HG02642 (cell line): ENCODE results near the gene NCOA1.
"Not testable (repeated sequence)": the region's sequence is repeated elsewhere in the genome, so short reads cannot be mapped to it uniquely, and the experiment has no call there.

Source experiments
- ATAC-seq: cut with Tn5 transposase; IDR thresholded peaks from one replicate; pipeline ENCODE4 v1.9.1; 2021; ENCODE audit warnings: mild to moderate bottlenecking; ENCODE audit not compliant: unreplicated experiment, poor library complexity

Gene NCOA1

DNA sequence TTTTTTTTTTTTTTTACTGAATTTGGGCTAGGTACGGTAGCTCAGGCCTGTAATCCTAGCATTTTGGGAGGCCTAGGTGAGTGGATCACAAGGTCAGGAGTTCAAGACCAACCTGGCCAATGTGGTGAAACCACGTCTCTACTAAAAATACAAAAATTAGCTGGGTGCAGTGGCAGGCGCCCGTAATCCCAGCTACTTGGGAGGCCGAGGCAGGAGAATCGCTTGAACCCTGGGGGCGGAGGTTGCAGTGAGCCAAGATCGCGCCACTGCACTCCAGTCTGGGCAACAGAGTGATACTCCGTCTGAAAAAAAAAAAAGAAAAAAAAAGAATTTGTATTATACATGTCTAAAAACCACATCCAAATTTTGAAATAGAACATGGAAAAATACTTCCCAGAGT, 78.5 kb downstream of the NCOA1 start:
- not testable (repeated sequence) for ATAC-seq

DNA sequence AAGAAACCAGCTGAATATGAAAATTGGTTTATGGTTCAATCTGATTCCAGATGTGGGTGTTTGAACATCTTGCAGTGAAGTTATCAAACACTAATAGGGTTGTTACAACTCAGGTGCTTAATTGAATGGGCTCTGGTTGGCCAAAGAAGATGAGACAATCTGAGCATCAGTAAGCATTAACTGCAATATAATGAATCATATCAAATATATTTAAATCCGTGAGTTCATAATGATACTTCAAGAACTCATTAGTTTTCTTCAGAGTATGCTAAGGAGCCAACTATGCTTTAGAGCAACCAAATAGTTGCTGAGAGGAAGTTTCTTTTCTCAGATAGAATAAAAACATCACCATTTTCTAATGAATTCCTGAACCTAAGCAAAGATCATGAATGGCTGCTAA, 79.2 kb downstream of the NCOA1 start:
- ATAC-seq: no peak

GRCh38 chr2:24571828-24572442, 80.9 kb downstream of the NCOA1 start:
- no peak for ATAC-seq

- ATAC-seq: no peak
Measured at GRCh38 chr2:24576146-24576545, 85.1 kb downstream of the NCOA1 start.

DNA sequence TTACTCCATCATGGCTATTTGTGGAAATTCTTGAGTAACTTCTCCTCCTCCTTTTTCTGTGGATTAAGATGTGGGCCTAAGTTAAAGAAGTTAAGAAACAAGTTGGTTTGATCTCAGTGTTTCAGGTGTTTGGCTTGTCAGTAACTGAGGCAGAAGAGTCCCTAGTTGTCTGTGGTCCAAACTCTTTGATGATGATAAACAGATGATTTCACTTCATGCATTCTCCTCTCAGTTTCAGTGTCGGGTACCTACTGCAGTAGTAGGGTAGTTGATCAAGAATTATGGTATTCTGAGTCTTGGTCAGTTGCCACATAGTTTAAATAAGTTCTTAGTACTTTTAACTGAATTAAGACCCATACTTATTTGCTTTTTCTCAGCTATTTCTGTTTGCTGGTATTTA, 85.6 kb downstream of the NCOA1 start:
- ATAC-seq: no peak

DNA sequence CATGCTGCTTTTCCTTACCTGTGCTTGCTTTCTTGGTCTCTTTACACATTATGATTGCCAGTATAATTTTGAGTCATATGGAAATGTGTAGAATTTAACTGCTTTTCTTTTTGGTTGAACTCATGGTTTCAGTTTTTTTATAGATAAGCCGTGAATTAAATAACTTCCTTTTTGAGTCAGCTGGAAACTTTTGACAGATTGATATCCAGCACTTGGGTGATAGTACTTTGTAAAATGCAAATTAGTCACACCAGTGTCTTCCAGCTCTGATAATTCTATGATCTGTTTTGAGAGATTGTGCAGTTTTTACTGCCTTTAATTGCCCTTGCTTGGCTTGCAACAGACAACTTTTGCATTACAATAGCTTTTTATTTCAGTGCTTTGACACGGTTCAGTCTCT, 86.4 kb downstream of the NCOA1 start:
- peak; percentile 65 for ATAC-seq

DNA sequence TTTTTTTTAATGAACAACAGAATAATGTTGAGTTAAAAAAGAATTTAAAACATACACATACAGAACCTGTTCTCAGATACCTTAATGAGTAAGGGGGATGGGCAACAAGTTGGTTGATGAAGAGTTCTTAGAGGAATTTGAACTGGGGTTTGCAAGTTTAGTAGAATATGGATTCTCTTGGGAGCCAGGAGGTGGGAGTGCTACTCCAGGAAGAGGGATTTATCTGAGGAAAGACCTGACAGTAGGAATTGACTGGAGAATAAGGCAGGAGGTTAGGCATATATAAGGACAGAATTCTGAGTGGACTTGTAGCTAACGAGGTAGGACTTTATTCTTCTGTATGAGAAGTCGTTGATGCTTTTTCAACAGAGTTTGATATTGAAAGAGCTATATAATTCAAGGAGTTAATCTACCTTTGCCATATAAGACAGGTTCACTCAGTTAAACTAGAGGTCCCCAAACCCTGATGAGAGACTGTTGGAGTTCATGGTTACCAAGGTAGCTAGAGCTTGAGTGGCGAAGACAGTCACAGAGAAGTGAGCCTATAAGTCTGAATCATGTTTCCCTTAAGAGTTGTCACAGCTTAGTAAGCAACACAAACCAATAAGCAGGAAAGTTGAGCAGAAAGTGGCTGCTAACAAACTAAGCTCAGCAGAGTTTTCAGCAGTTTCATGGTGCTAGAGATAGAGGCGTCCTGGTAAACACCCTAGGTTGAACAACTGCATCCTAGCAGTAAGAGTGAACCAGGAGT, 88.2 kb downstream of the NCOA1 start:
- ATAC-seq: no peak

GRCh38 chr2:24580561-24580960, 89.5 kb downstream of the NCOA1 start:
- ATAC-seq: no peak

DNA sequence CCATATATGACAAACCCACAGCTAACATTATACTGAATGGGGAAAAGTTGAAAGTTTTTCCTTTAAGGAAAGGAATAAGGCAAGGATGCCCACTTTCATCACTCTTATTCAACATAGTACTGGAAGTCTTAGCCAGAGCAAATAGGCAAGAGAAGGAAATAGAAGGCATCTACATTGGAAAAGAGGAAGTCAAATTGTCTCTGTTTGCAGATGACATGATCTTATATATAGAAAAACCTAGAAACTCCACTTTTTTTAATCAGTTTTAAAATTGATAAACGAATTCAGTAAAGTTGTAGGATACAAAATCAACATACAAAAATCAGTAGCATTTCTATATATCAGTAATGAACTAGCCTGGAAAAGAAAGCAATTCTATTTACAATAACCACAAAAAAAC, 90.9 kb downstream of the NCOA1 start:
- ATAC-seq: not testable (repeated sequence)

GRCh38 chr2:24586955-24587354, 95.9 kb downstream of the NCOA1 start:
- ATAC-seq: peak; percentile 74

GRCh38 chr2:24588294-24588693, 97.2 kb downstream of the NCOA1 start:
- ATAC-seq: no peak

- ATAC-seq: no peak
Measured at GRCh38 chr2:24592441-24593100, 101.5 kb downstream of the NCOA1 start.

GRCh38 chr2:24594283-24594682, 103.2 kb downstream of the NCOA1 start:
- no peak for ATAC-seq

- ATAC-seq: no peak
Measured at GRCh38 chr2:24597181-24597870, 106.3 kb downstream of the NCOA1 start.

- not testable (repeated sequence) for ATAC-seq
Measured at GRCh38 chr2:24600140-24600539, 109.1 kb downstream of the NCOA1 start.

GRCh38 chr2:24611631-24612030, 120.6 kb downstream of the NCOA1 start:
- ATAC-seq: no peak

GRCh38 chr2:24613154-24613814, 122.2 kb downstream of the NCOA1 start:
- ATAC-seq: no peak

DNA sequence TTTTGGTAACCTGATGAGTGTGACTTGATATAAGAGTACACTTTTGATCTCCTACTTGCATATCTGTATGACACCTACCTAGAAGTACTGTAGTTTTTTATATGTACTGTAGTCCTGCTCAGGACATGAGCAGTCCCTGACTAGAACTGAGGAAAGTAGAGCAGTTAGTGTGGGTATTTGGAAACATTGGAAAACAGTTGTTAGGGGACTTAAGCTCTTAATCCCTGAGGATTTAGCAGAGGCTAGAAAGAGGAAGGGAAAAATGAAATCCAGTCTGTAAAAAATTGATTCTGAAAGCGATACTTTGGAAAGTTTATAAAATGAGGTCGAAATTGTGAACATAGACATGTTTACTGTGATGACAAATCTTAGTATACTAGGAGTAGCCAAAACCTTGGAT, 125.6 kb downstream of the NCOA1 start:
- no peak for ATAC-seq

DNA sequence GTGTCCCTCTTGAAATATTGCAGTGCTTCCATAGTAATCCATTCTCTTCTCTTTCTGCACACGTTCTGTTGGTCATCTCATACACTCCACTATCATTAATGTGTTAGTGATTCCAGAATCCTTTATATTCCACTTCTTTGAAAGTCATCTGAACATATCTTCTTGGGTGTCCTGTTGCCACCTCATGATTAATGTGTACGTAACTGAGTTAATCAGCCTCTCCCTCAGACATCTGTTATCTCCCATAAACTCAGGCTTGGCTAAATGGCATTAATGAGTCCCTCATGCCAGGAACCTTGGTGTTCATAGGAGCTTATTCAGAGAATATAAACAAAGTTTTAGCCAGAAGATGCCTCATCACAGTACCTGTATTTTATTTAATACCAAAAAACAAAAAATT, 126.4 kb downstream of the NCOA1 start:
- ATAC-seq: no peak

GRCh38 chr2:24618144-24618543, 127.1 kb downstream of the NCOA1 start:
- ATAC-seq: no peak
